Stimulated activated naive CD4-positive, alpha-beta T cell treated with Interleukin-2 at 50 U/mL for 16 hours (primary cell): ENCODE measurements around the gene CNTN6.

Experiments used
- DNase-seq: peaks from one replicate; lab custom pipeline; 2025; lab: John Stamatoyannopoulos, UW

The CNTN6 gene

DNA sequence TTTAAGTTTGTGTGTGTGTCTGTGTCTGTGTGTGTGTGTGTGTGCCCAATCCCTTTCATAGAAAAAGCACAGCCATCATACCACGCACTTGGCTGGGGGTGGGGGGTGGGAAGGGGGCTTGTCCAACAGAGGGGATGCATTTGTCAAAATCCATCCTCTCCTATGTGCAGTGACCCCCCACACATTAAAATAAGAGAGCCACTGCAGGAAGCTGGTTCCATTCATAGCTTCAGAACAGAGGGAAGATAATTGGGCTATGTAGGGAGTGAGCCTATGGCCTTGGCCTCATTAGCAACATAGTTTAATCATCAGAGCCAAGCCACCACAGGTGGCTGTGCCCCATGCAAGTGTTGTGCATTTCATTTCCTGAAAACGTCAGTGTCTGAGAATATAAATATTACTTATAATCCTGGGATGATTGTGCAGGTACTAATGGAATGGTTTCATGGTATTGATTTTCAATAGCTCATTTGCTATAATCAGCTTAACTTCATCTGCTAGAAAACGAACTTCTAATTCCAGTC lies 330.8 kb downstream of the CNTN6 start:
- no peak for DNase-seq

DNA sequence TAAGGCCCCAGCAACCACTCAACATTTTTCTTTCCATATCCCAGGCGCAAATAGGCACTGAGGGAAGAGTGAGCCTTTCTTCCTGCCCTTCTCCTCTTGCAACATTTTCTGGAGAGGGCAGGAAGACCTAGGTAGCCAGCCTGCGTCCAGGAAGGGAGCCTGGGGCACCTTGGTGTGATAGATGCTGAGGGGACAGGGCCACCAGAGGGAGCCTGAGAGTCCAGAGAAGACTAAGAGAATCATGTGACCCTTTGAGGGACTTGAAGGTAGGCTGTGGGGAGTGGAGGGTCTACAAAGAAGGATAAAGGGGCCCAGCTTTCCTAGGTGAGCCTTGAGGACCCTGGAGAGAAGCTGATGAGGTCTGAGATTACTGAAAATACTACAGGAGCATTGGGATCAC lies 346.6 kb downstream of the CNTN6 start:
- DNase-seq = no peak

DNA sequence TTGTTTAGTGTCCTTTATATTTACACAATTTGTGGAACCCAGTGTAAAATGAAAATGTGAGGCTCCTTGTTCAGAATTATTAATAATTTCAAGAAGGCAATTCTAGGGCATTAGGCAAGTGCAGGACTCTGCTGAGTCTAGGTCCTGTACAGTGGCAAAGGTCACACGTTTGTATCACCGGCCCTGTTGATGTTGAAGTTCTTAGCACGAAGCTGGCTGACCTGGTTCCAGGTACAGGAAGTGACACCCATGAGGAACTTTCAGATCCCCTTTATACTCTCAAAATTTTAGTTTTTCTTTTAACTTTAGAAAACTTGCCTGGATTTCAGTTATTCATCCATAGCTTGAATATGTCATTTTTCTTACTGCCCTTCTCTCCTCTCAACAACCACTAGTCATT lies 349.4 kb downstream of the CNTN6 start:
- no peak for DNase-seq

DNA sequence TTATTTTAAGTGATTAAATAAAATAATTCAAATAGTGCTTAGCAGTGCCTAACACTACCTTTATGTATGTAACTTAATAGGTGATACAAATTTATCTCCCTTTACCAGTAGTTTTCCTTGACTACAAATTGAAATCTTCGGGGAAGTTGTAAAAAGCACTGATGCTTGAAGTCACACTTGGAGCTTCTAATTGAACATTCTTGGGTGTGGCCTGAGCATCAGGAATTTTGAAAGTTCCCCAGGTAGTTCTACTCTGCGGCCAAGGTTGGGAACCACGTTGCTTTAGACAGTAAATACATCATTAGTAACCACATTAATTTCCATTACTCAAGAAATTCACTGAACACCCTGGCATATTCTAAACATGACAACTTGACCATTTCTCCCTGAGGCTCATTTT lies 351.4 kb downstream of the CNTN6 start:
- DNase-seq = no peak

DNA sequence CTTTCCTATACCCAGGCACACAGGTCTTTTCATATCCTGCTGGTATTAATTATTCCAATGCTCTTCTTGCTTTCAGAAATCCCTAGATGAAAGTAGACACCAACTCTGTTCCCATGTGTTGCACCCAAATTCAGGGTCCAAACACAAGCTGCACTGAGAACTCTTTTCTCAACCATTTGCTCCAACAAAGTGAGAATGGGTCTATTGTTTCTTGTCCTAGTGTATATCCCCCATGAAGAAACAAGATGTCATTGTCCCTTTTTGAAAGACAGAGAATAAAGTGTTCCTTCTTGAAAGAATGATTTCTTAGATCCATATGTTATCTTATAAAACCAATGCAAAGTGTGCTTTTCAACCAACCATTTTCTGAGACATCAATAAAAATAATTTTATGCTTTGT lies 353.7 kb downstream of the CNTN6 start:
- DNase-seq = no peak

DNA sequence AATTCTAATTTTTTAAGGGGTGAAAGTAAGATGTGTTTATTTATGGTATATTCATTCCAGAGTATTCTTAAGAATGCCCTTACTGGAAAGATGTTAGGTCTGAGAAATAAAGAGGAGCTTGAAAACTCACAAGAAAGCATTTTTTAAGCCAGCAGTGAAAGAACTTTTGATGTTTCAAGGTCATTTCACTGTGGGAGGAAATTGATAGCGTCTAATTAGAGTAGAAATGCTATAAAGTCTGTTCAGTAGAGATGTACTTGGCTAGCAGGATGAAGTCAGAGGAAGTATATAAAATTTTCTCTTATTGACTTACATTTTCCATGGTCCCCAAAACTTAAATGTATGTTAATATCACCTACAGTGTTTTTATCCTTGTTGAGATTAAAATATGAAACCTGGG lies 354.6 kb downstream of the CNTN6 start:
- DNase-seq = no peak

DNA sequence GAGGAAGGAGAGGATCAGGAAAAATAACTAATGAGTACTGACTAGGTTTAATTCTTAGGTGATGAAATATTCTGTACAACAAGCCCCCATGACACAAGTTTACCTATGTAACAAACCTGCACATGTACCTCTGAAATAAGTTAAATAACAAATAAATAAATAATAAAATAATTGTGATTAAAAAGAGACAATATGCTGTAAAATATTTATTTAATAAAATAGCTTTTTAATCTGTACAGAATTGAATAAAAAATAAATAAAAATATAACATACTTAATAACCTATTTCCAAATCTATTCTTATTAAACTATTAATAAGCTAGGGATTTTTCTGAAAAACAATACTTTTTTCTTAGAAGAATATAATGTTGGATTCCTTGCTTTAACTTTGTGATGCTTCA lies 355.6 kb downstream of the CNTN6 start:
- DNase-seq = no peak
